Loucy (cell line): ENCODE data around the gene RESP18.

ENCODE experiments used
- EZH2phosphoT487 ChIP-seq: fragments of 200-600 bp; IDR thresholded peaks from 2 replicates; pipeline ENCODE4 v1.6.1; 2018; ENCODE audit warnings: antibody characterized with exemption, mild to moderate bottlenecking, moderate library complexity, borderline replicate concordance
- TF ChIP-seq, protein P1 (sequence below): fragments of 200-600 bp; sonication (generic); conservative IDR thresholded peaks from 2 replicates; pipeline ENCODE4 v1.5.1; 2014; ENCODE audit warnings: mild to moderate bottlenecking, antibody characterized with exemption, low read length

DNA sequence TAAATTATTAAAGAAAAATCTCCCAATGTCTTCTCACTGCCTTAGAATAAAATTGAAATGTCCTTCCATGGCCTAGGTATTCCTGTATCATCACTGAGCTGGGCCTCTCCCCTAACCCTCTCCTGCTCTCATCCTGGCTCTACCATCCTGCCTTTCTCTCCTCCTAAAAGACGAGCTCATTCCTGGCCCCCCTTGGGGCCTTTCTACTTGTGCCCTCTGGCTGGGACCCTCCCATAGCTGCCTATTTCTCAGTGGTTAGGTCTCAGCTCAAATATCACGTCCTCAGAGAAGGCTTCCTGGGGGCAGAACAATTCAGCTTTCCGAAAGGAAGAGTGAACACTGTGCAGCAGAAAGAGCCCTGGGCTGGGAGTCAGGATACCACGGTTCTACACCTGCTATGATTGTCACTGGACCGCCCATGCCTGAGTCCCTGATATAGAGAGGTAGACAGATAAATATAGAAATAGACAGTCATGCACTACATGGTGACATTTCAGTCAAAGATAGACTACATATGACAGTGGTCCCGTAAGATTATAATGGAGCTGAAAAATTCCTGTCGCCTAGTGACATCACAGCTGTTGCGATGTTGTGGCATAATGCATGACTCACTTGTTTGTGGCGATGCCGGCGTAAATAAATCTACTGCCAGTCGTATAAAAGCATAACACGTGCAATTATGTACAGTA lies 45.8 kb upstream of the RESP18 start:
- TF ChIP-seq, protein P1, sequence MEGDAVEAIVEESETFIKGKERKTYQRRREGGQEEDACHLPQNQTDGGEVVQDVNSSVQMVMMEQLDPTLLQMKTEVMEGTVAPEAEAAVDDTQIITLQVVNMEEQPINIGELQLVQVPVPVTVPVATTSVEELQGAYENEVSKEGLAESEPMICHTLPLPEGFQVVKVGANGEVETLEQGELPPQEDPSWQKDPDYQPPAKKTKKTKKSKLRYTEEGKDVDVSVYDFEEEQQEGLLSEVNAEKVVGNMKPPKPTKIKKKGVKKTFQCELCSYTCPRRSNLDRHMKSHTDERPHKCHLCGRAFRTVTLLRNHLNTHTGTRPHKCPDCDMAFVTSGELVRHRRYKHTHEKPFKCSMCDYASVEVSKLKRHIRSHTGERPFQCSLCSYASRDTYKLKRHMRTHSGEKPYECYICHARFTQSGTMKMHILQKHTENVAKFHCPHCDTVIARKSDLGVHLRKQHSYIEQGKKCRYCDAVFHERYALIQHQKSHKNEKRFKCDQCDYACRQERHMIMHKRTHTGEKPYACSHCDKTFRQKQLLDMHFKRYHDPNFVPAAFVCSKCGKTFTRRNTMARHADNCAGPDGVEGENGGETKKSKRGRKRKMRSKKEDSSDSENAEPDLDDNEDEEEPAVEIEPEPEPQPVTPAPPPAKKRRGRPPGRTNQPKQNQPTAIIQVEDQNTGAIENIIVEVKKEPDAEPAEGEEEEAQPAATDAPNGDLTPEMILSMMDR = no peak
- no peak for TF ChIP-seq EZH2phosphoT487
